SU-DHL-6 (cell line): ENCODE measurements around the gene SERPINA10.
"Not testable (repeated sequence)": the region's sequence is repeated elsewhere in the genome, so short reads cannot be mapped to it uniquely, and the experiment has no call there.

Experiments
- H2AFZ ChIP-seq: fragments of 200-600 bp; sonication (generic); 2 replicates; pipeline ENCODE4 v1.6.1; 2014; ENCODE audit warnings: low read depth, mild to moderate bottlenecking, moderate library complexity, mixed read lengths, antibody characterized with exemption, low read length; ENCODE audit not compliant: severe bottlenecking
- H3F3A ChIP-seq: fragments of 200-600 bp; shearing (Covaris generic); 2 replicates; pipeline ENCODE4 v1.6.0; 2016; ENCODE audit warnings: antibody characterized with exemption, mild to moderate bottlenecking; ENCODE audit not compliant: insufficient read depth
- H3K27ac ChIP-seq: fragments of 200-600 bp; sonication (generic); 2 replicates; pipeline ENCODE4 v1.5.1; 2016; ENCODE audit warnings: low read depth, mild to moderate bottlenecking, low read length, moderate library complexity, mixed read lengths
- H3K27me3 ChIP-seq: fragments of 200-600 bp; sonication (generic), shearing (Covaris generic); 2 replicates; pipeline ENCODE4 v1.6.0; 2014; ENCODE audit warnings: mild to moderate bottlenecking, low read length
- H3K36me3 ChIP-seq: fragments of 200-600 bp; sonication (generic); 2 replicates; pipeline ENCODE4 v1.6.1; 2014; ENCODE audit warnings: mild to moderate bottlenecking, low read length, mixed read lengths
- H3K4me2 ChIP-seq: fragments of 300-600, 200-600 bp; shearing (Covaris generic), sonication (generic); 2 replicates; pipeline ENCODE4 v1.6.0; 2014; ENCODE audit warnings: low read length, low read depth, mild to moderate bottlenecking; ENCODE audit not compliant: poor library complexity, severe bottlenecking
- H3K4me3 ChIP-seq: fragments of 200-600 bp; sonication (generic); 2 replicates; pipeline ENCODE4 v1.5.1; 2014; ENCODE audit warnings: antibody characterized with exemption, low read length, mild to moderate bottlenecking, mixed read lengths; ENCODE audit not compliant: insufficient read depth, poor library complexity, severe bottlenecking
- H3K79me2 ChIP-seq: fragments of 200-600 bp; sonication (generic); 2 replicates; pipeline ENCODE4 v1.6.1; 2014; ENCODE audit warnings: mild to moderate bottlenecking, low read length, moderate library complexity; ENCODE audit not compliant: insufficient read depth
- H3K9ac ChIP-seq: fragments of 200-600 bp; sonication (generic); 2 replicates; pipeline ENCODE4 v1.7.0; 2014; ENCODE audit warnings: mild to moderate bottlenecking, low read length
- H3K9me2 ChIP-seq: fragments of 200-600 bp; sonication (generic); replicated peaks from 2 replicates; pipeline ENCODE4 v1.6.1; 2014; ENCODE audit warnings: low read length; ENCODE audit not compliant: insufficient read depth
- H3K9me3 ChIP-seq: fragments of 200-600 bp; sonication (generic); 2 replicates; pipeline ENCODE4 v1.6.1; 2014; ENCODE audit warnings: low read length, mixed read lengths; ENCODE audit not compliant: insufficient read depth
- H4K20me1 ChIP-seq: fragments of 200-600 bp; sonication (generic); 2 replicates; pipeline ENCODE4 v1.6.1; 2014; ENCODE audit warnings: low read depth, mild to moderate bottlenecking, antibody characterized with exemption, low read length, moderate library complexity, mixed read lengths
- CTCF ChIP-seq: fragments of 200-600 bp; sonication (generic); IDR thresholded peaks from one replicate; pipeline ENCODE4 v1.5.1; 2017; ENCODE audit warnings: antibody characterized with exemption, mild to moderate bottlenecking, low read length, moderate library complexity; ENCODE audit not compliant: insufficient read depth, poor library complexity, severe bottlenecking
- EZH2phosphoT487 ChIP-seq: fragments of 200-600 bp; sonication (generic), shearing (Covaris generic); conservative IDR thresholded peaks from 2 replicates; pipeline ENCODE4 v1.6.1; 2018; ENCODE audit warnings: mild to moderate bottlenecking, antibody characterized with exemption, low read length, moderate library complexity, mixed read lengths

The SERPINA10 gene

GRCh38 chr14:94284221-94284620 lies 8.8 kb downstream of the SERPINA10 start:
- Histone ChIP-seq H3K36me3 (no peaks in the 10 kb centered on the region), H3K4me2 (no peak overlapping the region), H3K9ac (no peak overlapping the region), H3F3A (no peaks in the 10 kb centered on the region), H3K79me2 (no peaks in the 10 kb centered on the region), H3K27me3 (no peaks in the 10 kb centered on the region), H4K20me1 (no peaks in the 10 kb centered on the region), H3K4me3 (no peak overlapping the region), H3K9me3 (no peaks in the 10 kb centered on the region), H3K27ac (no peak overlapping the region), H3K9me2 (no peaks in the 10 kb centered on the region), H2AFZ (no peak overlapping the region)
- TF ChIP-seq EZH2phosphoT487 (no peak), CTCF (no peak)

- H3K27me3 ChIP-seq: no peaks in the 10 kb centered on the region
- H3K4me2 ChIP-seq: no peak overlapping the region
- no peaks in the 10 kb centered on the region for H3K9me2 ChIP-seq
- TF ChIP-seq EZH2phosphoT487 (no peak), CTCF (no peak)
- no peaks in the 10 kb centered on the region for H3F3A ChIP-seq
- no peaks in the 10 kb centered on the region for H3K79me2 ChIP-seq
- H3K9me3 ChIP-seq: no peaks in the 10 kb centered on the region
- no peak overlapping the region for H3K4me3 ChIP-seq
- H3K27ac ChIP-seq: no peak overlapping the region
- no peak overlapping the region for H3K9ac ChIP-seq
- H2AFZ ChIP-seq: no peak overlapping the region
- H4K20me1 ChIP-seq: no peaks in the 10 kb centered on the region
- no peaks in the 10 kb centered on the region for H3K36me3 ChIP-seq
These were observed 9.9 kb downstream of the SERPINA10 start for GRCh38 chr14:94282991-94283723.

- no peak overlapping the region for H3K4me2 ChIP-seq
- H3K9me2 ChIP-seq: no peaks in the 10 kb centered on the region
- TF ChIP-seq EZH2phosphoT487: no peak
- no peak for TF ChIP-seq CTCF
These were observed 14.3 kb downstream of the SERPINA10 start for GRCh38 chr14:94278731-94279130.

GRCh38 chr14:94276898-94277561 lies 16.0 kb downstream of the SERPINA10 start:
- H3K27me3 ChIP-seq, H3F3A ChIP-seq, H3K4me3 ChIP-seq, H3K9ac ChIP-seq, H2AFZ ChIP-seq, H4K20me1 ChIP-seq, H3K9me3 ChIP-seq, H3K27ac ChIP-seq, H3K9me2 ChIP-seq, H3K4me2 ChIP-seq, H3K36me3 ChIP-seq, H3K79me2 ChIP-seq: not testable (repeated sequence)

More at GRCh38 chr14:94278731-94279130, 14.3 kb downstream of the SERPINA10 start:
- Histone ChIP-seq H4K20me1 (no peaks in the 10 kb centered on the region), H3K79me2 (no peaks in the 10 kb centered on the region), H2AFZ (no peak overlapping the region), H3K4me3 (no peak overlapping the region), H3K27me3 (no peaks in the 10 kb centered on the region), H3F3A (no peaks in the 10 kb centered on the region), H3K36me3 (no peaks in the 10 kb centered on the region), H3K9me3 (no peaks in the 10 kb centered on the region), H3K9ac (no peak overlapping the region), H3K27ac (no peak overlapping the region)
